Suprapubic skin (tissue), 3 donors: ENCODE data around the gene PEX11A.

ENCODE experiments used
- POLR2A ChIP-seq, 2 donors: fragments of 450-650 bp; IDR thresholded peaks; one replicate each; pipeline ENCODE4 v1.6.1; 2017; ENCODE audit warnings: antibody characterized with exemption in 2 of 2, mild to moderate bottlenecking in 2 of 2, moderate library complexity in 2 of 2
- TF ChIP-seq, protein P1 (sequence below), 2 donors: fragments of 200-600 bp in 1 of 2; fragments of 450-650 bp in 1 of 2; sonication (generic) in 1 of 2; IDR thresholded peaks; one replicate each; pipeline ENCODE4 v1.5.1; 2016 to 2019; ENCODE audit warnings: antibody characterized with exemption in 2 of 2, mild to moderate bottlenecking in 1 of 2, moderate library complexity in 1 of 2

DNA sequence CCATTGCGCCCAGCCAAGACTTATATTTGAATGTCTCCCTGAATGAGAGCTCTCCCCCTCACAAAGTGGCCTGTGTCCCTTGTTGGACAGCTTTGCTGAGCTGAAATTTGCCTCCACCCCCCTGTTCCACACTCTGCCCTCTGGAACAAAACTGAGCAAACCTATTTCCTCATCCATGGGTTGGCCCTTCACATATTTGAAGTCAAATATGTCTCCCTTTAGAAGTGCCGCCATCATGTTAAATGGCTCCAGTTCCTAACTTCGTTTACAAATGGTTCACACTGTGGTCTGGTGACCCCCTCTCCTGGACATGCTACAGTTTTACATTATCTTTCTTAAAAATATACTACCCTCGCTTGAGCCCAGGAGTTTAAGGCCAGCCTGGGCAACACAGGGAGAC, 16.0 kb downstream of the PEX11A start:
- TF ChIP-seq, protein P1, sequence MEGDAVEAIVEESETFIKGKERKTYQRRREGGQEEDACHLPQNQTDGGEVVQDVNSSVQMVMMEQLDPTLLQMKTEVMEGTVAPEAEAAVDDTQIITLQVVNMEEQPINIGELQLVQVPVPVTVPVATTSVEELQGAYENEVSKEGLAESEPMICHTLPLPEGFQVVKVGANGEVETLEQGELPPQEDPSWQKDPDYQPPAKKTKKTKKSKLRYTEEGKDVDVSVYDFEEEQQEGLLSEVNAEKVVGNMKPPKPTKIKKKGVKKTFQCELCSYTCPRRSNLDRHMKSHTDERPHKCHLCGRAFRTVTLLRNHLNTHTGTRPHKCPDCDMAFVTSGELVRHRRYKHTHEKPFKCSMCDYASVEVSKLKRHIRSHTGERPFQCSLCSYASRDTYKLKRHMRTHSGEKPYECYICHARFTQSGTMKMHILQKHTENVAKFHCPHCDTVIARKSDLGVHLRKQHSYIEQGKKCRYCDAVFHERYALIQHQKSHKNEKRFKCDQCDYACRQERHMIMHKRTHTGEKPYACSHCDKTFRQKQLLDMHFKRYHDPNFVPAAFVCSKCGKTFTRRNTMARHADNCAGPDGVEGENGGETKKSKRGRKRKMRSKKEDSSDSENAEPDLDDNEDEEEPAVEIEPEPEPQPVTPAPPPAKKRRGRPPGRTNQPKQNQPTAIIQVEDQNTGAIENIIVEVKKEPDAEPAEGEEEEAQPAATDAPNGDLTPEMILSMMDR (IDR thresholded peaks at IDR 0.05) = no peak
- TF ChIP-seq POLR2A (IDR thresholded peaks at IDR 0.05) = no peak
